Caco-2 (cell line): ENCODE results near the gene CROCC. TPM values are rescaled to one million over a fixed set of nuclear protein-coding genes. Genes with fewer than 3 reads are reported as not detected.

Experiments
- BruUV-seq: library from RNA; stranded (reverse); fragments of 400-500 nt; replicated peaks from 2 replicates; lab custom pipeline; 2021; lab: Mats Ljungman, UMichigan
- CTCF ChIA-PET: fragments of 300-600 bp; sonication (Branson Sonifier 250); formaldehyde crosslinking; loops from one replicate; lab custom pipeline; 2022; ENCODE audit warnings: antibody characterized with exemption; lab: Charles Lee
- POLR2A ChIA-PET: fragments of 300-600 bp; sonication (Branson Sonifier 250); formaldehyde crosslinking; loops from one replicate; lab custom pipeline; 2022; ENCODE audit warnings: antibody characterized with exemption; lab: Charles Lee
- DNase-seq, 2 experiments: peaks; one replicate each; pipeline versions ENCODE4 v3.0.0 to v3.0.0-alpha.2; 2020 to 2022
- H3K27me3 ChIP-seq: replicated peaks from 2 replicates; pipeline ENCODE4 v1.6.0; 2011; ENCODE audit warnings: low read length; ENCODE audit not compliant: control insufficient read depth, insufficient read depth
- H3K36me3 ChIP-seq: 2 replicates; pipeline ENCODE4 v1.5.1; 2011; ENCODE audit warnings: low read length; ENCODE audit not compliant: control insufficient read depth, insufficient read depth
- H3K4me1 ChIP-seq: fragments of 250-450 bp; sonication (Bioruptor Pico); 2 replicates; pipeline ENCODE4 v1.5.1; 2020; ENCODE audit warnings: mild to moderate bottlenecking
- H3K4me3 ChIP-seq: 2 replicates; pipeline ENCODE4 v1.5.1; 2011; ENCODE audit warnings: low read depth, mild to moderate bottlenecking, control low read depth, low read length
- H3K9me3 ChIP-seq: fragments of 250-450 bp; sonication (Bioruptor Pico); 2 replicates; pipeline ENCODE4 v1.5.1; 2020; ENCODE audit warnings: mild to moderate bottlenecking, moderate library complexity
- H3K27ac Mint-ChIP-seq: one replicate; pipeline ENCODE4 v1.8.0; 2022; ENCODE audit warnings: mixed read lengths; ENCODE audit not compliant: unreplicated experiment
- H3K27me3 Mint-ChIP-seq: one replicate; pipeline ENCODE4 v1.8.0; 2022; ENCODE audit warnings: mixed read lengths; ENCODE audit not compliant: insufficient read depth, unreplicated experiment
- H3K36me3 Mint-ChIP-seq: one replicate; pipeline ENCODE4 v1.8.0; 2022; ENCODE audit warnings: mild to moderate bottlenecking, mixed read lengths; ENCODE audit not compliant: insufficient read depth, unreplicated experiment
- H3K4me1 Mint-ChIP-seq: one replicate; pipeline ENCODE4 v1.8.0; 2022; ENCODE audit warnings: low read depth, mixed read lengths; ENCODE audit not compliant: unreplicated experiment
- H3K4me3 Mint-ChIP-seq: one replicate; pipeline ENCODE4 v1.8.0; 2022; ENCODE audit warnings: mild to moderate bottlenecking, moderate library complexity, mixed read lengths; ENCODE audit not compliant: unreplicated experiment
- H3K9me3 Mint-ChIP-seq: one replicate; pipeline ENCODE4 v1.8.0; 2022; ENCODE audit warnings: mixed read lengths; ENCODE audit not compliant: unreplicated experiment
- CTCF ChIP-seq, 2 experiments: fragments of 200-600 bp in 1 of 2; IDR thresholded peaks; 1 replicate in 1 of 2; 2 replicates in 1 of 2; pipeline versions ENCODE4 v1.5.1 to v1.8.0; 2011 to 2022; ENCODE audit warnings: antibody characterized with exemption in 1 of 2, control low read depth in 1 of 2, inconsistent platforms in 1 of 2, low read depth in 1 of 2, low read length in 1 of 2, mild to moderate bottlenecking in 1 of 2, moderate library complexity in 1 of 2; ENCODE audit not compliant: insufficient read depth in 1 of 2, severe bottlenecking in 1 of 2, unreplicated experiment in 1 of 2
- intact Hi-C: fragments of 100-400 bp; cut with micrococcal nuclease; formaldehyde crosslinking; loops from one replicate; pipeline ENCODE4 v1.10.0; 2022; ENCODE audit not compliant: unreplicated experiment
- total RNA-seq: library from RNA; stranded (reverse); gene quantifications from 2 replicates; pipeline ENCODE4 v1.2.3, GENCODE V29; 2022

CROCC gene
- total RNA-seq, 1 experiment from 2014 or later: 7.6 TPM

GRCh38 chr1:17002524-17002902 is 80.8 kb downstream of the CROCC start:
- POLR2A ChIA-PET: no interaction called here
- BruUV-seq: no TSS peak
- peaks cover 9% of the 10 kb centered on the region for H3K36me3 Mint-ChIP-seq
- intact Hi-C loops: no loop called here
- no peak overlapping the region for H3K27ac Mint-ChIP-seq
- Histone ChIP-seq H3K27me3 (no peaks in the 10 kb centered on the region), H3K9me3 (no peaks in the 10 kb centered on the region), H3K4me3 (no peak overlapping the region), H3K4me1 (no peaks in the 10 kb centered on the region), H3K36me3 (no peaks in the 10 kb centered on the region)
- no peaks in the 10 kb centered on the region for H3K27me3 Mint-ChIP-seq
- TF ChIP-seq CTCF (IDR thresholded peaks at IDR 0.05; ENCODE audit: insufficient read depth in 1 of 2, low read depth in 1 of 2, low read length in 1 of 2, severe bottlenecking in 1 of 2, unreplicated experiment in 1 of 2): no peak
- CTCF ChIA-PET: no interaction called here
- H3K4me3 Mint-ChIP-seq: no peak overlapping the region
- no peak for DNase-seq
- H3K4me1 Mint-ChIP-seq: no peaks in the 10 kb centered on the region
- H3K9me3 Mint-ChIP-seq: no peaks in the 10 kb centered on the region

GRCh38 chr1:17004466-17005364 is 83.0 kb downstream of the CROCC start:
- Mint-ChIP-seq H3K36me3 (peaks cover 2% of the 10 kb centered on the region), H3K27me3 (no peaks in the 10 kb centered on the region), H3K27ac (no peak overlapping the region), H3K4me3 (no peak overlapping the region), H3K4me1 (no peaks in the 10 kb centered on the region), H3K9me3 (no peaks in the 10 kb centered on the region)
- H3K27me3 ChIP-seq: no peaks in the 10 kb centered on the region
- DNase-seq: no peak
- H3K36me3 ChIP-seq: no peaks in the 10 kb centered on the region
- no peaks in the 10 kb centered on the region for H3K9me3 ChIP-seq
- POLR2A ChIA-PET: no interaction called here
- H3K4me3 ChIP-seq: no peak overlapping the region
- no peaks in the 10 kb centered on the region for H3K4me1 ChIP-seq
- no peak for TF ChIP-seq CTCF (IDR thresholded peaks at IDR 0.05; ENCODE audit: insufficient read depth in 1 of 2, low read depth in 1 of 2, low read length in 1 of 2, severe bottlenecking in 1 of 2, unreplicated experiment in 1 of 2)
- BruUV-seq: no TSS peak
- CTCF ChIA-PET: no interaction called here
- intact Hi-C loops: no loop called here

- H3K27me3 Mint-ChIP-seq: no peaks in the 10 kb centered on the region
- H3K4me1 ChIP-seq: no peaks in the 10 kb centered on the region
- H3K36me3 Mint-ChIP-seq: no peaks in the 10 kb centered on the region
- intact Hi-C loops: no loop called here
- H3K27me3 ChIP-seq: no peaks in the 10 kb centered on the region
- POLR2A ChIA-PET: no interaction called here
- no peak for TF ChIP-seq CTCF (IDR thresholded peaks at IDR 0.05; ENCODE audit: insufficient read depth in 1 of 2, low read depth in 1 of 2, low read length in 1 of 2, severe bottlenecking in 1 of 2, unreplicated experiment in 1 of 2)
- DNase-seq: no peak
- H3K27ac Mint-ChIP-seq: no peak overlapping the region
- no peaks in the 10 kb centered on the region for H3K9me3 Mint-ChIP-seq
- CTCF ChIA-PET: no interaction called here
- BruUV-seq: no TSS peak
- no peaks in the 10 kb centered on the region for H3K4me1 Mint-ChIP-seq
- H3K9me3 ChIP-seq: no peaks in the 10 kb centered on the region
- no peak overlapping the region for H3K4me3 Mint-ChIP-seq
- no peak overlapping the region for H3K4me3 ChIP-seq
- H3K36me3 ChIP-seq: no peaks in the 10 kb centered on the region
These were observed 83.6 kb downstream of the CROCC start for GRCh38 chr1:17005365-17005740.
